HPDE6-E6E7 (cell line): ENCODE data around the gene HIBADH.

ENCODE experiments used
- DNase-seq: peaks from one replicate; pipeline ENCODE4 v3.0.0; 2011; ENCODE audit warnings: missing footprints; ENCODE audit errors: extremely low spot score

The HIBADH gene

DNA sequence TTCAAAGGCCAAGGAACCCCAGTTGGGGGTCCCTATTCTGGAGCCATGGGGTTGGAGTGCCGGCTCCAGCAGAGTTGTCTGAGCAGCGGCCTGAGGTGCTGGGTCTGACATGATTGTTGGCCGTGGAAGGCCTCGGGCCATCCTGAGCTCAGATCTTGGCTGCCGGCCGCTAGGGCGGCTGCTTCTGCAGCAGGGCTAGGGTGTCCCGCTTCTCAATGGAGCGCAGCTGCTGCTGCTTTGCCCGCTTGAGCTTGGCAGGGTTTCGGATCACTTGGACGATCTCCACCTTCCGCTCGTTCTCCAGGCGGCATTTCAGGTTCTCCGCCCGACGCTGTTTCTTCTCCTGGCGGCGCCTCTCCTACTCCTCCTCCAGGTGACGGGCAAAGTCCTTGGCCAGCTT is 171.1 kb downstream of the HIBADH start:
- no peak for DNase-seq

DNA sequence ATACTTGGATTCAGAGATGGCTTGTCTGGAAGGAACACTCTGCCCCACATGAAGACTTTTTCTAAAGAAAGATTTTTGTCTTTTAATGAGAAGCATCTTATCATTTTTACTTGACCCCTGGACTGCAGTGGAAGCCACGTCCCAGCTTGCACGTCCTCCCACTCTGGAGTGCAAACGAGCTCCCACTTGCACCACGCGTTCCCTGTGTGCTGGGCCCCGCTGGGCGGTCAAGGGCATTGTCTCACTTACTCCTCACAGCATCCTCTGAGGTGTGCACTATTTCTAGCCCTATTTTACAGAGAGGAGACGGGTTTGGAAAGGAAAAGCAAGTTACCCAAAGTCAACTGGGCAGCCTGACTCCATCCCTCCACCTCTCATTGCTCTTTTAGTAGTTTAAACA is 175.2 kb downstream of the HIBADH start:
- DNase-seq: no peak

DNA sequence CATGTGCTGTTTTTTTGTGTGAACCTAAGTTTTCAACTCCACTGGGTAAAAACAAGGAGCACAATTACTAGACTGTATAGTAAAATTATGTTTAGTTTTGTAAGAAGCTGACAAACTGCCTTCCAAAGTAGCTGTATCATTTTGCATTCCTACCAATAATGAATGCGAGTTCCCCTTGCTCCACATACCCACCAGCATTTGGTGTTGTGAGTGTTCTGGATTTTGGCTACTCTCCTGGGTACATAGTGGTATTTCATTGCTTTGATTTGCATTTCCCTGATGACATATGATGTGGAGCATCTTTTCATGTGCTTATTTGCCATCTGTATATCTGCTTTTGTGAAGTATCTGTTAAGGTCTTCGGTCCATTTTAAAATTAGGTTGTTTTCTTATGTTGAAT is 178.2 kb downstream of the HIBADH start:
- no peak for DNase-seq

DNA sequence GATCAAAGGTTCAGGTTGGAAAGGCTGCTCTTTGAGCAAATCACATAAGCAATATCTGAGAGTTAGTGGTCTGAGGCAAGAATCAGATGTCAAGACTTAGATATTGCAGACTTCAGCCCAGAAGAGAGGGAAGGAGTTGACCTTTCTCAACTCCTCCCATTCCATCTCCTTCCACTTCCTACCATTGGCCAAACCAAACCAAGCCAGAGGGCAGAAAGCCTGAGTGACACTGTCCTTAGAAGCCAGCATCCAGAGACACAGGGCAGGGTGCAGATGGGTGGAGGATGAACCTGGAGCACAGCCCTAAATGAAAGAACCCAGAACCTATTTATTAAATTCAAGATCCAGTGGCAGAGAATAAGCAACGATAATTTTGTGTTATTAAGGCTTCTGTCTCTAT is 180.5 kb downstream of the HIBADH start:
- no peak for DNase-seq

DNA sequence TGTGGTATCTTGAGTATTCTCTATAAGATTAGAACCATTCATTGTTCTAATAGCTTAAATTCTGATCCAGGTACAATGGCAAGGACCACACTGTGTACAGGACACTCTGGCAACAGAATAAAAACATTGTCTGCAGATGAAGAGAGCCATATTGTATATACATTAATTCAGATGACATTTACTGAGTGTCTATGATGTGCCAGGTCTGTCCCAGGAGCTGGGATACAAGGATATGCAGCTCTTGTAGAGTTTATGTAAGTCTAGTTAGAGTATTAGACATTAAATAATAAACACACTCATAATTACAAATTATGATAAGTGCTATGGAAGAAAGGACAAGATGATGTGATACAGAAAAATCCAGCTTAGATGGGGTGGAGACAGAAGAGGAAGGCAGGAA is 184.1 kb downstream of the HIBADH start:
- no peak for DNase-seq

DNA sequence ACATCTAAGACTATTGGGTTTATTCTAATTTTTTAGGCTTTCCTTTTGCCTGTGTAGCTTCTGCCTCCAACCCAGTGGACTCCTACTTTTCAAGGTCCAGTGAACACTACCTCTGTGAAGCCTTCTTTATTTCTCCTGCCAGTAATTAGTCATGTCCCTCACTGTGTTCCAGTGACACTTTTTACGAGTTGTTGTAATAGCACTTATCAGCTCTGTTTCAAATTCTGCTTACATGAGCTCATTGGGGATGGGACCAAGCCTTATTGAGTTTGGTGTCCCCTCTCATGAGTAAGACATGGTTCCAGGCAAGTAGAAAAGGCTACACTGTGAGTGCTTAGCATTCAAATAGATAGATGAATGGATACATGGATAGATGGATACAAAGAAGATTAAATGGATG is 184.6 kb downstream of the HIBADH start:
- DNase-seq: no peak

DNA sequence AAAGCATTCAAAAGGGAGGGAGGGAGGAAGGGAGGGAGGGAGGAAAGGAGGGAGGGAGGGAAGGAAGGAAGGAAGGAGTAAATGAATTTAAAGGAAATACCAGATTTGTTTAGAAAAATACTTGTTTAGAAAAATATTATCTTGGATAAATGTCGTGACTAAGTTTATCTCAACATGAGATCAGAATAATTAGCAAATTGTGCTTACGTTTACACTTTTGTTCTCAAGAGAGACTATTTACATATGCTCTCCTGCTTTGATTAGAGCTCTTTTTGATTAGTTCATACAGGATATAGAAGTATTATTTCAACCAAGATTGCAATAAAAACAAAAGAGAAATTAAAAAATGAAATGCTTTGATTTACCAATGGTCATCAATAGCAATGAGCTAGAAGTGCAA is 186.2 kb downstream of the HIBADH start:
- DNase-seq: no peak
